ENCODE data around the gene PRR11.
A peak's percentile ranks its signal among the peaks of the same experiment; 100 is the strongest.
"Not testable (repeated sequence)": the region's sequence is repeated elsewhere in the genome, so short reads cannot be mapped to it uniquely, and the experiment has no call there.

PRR11 gene

GRCh38 chr17:59155439-59156177 lies at the start of gene PRR11:
Gene PRR11 (plus strand): TSS chr17:59155746. CDS start chr17:59169753, 14,007 bp downstream.
- peak; percentile 76 for DNase-seq (ENCODE audit: low read depth)

GRCh38 chr17:59105852-59106462 lies 49.6 kb upstream of the PRR11 start:
- DNase-seq (ENCODE audit: low read depth) = peak; percentile 35

- peak; percentile 97 for DNase-seq (ENCODE audit: low read depth)
Observed at GRCh38 chr17:59106463-59107305, 48.9 kb upstream of the PRR11 start, which contains the start of gene TRIM37. Gene TRIM37 (minus strand): TSS chr17:59106880. CDS start chr17:59106461, 419 bp downstream.

- no peak for DNase-seq (ENCODE audit: low read depth)
Observed at GRCh38 chr17:59107306-59107670, 48.3 kb upstream of the PRR11 start.

GRCh38 chr17:59108400-59109102 lies 47.0 kb upstream of the PRR11 start:
- DNase-seq (ENCODE audit: low read depth) = no peak

DNA sequence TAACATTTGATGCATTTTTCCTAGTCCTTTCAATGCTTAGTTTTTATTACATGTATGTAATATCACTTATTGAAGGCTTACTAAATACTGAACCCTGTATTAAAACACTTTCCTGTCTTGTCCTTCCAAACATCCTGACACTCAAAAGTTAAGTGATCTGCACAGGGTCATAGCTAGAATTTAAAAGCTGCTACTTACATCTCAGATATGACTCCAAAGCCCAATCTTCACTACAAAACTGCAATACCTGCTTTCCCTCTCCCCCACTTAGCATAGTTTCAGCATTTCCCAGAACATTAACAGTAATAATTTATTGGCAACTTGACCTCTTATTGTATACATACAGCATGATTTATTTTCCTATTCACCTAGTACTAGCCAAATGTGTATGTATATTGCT lies 44.6 kb upstream of the PRR11 start:
- no peak for DNase-seq (ENCODE audit: low read depth)

DNA sequence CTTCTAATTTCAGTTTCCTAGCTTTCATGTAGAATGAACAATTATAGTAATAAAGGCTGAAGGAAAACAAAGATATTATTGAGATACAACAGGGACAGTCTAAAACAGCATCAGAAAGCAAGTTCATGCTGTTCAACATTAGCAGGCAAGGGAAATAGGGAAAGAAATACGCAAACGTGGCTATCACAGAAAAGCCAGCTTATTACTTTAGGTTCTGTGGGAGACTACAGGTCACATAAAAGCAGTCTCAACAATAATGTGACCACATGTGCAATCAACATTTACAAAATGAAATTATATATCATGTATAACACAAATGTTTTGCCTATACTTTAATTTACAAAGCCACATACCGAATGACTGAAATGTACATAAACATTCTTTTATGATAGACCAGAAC lies 44.0 kb upstream of the PRR11 start:
- no peak for DNase-seq (ENCODE audit: low read depth)

GRCh38 chr17:59115474-59115873 lies 40.1 kb upstream of the PRR11 start:
- no peak for DNase-seq (ENCODE audit: low read depth)

GRCh38 chr17:59121901-59122480 lies 33.6 kb upstream of the PRR11 start:
- DNase-seq (ENCODE audit: low read depth) = no peak

GRCh38 chr17:59124665-59125064 lies 30.9 kb upstream of the PRR11 start:
- no peak for DNase-seq (ENCODE audit: low read depth)

DNA sequence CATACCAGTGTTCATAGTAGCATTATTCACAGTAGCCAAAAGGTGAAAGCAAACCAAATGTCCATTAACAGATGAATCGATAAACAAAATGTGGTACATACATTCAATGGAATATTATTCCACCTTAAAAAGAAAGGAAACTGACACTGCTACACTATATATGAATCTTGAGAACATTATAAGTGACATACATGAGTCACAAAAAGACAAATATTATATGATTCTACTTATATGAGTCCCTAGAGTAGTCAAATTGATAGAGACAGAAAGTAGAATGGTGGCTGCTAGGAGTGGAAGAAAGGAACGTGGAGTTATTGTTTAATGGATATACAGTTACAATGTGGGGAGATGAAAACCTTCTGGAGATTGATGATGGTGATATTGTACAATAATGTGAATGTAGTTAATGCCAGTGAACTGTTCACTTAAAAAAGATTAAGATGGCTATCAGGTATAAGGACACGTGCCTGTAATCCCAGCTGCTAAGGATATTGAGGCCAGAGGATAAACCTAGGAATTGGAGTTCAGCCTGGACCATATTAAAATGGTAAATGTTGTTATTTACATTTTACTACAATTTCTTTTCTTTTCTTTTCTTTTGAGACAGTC lies 28.6 kb upstream of the PRR11 start:
- no peak for DNase-seq (ENCODE audit: low read depth)

GRCh38 chr17:59129814-59130213 lies 25.7 kb upstream of the PRR11 start:
- DNase-seq (ENCODE audit: low read depth) = no peak

- no peak for DNase-seq (ENCODE audit: low read depth)
Observed at GRCh38 chr17:59131131-59131530, 24.4 kb upstream of the PRR11 start.

GRCh38 chr17:59138339-59138738 lies 17.2 kb upstream of the PRR11 start:
- DNase-seq (ENCODE audit: low read depth) = not testable (repeated sequence)

- DNase-seq (ENCODE audit: low read depth) = no peak
Observed at GRCh38 chr17:59139939-59140338, 15.6 kb upstream of the PRR11 start.

GRCh38 chr17:59141860-59142259 lies 13.7 kb upstream of the PRR11 start:
- no peak for DNase-seq (ENCODE audit: low read depth)

- DNase-seq (ENCODE audit: low read depth) = no peak
Observed at GRCh38 chr17:59145571-59146096, 9.9 kb upstream of the PRR11 start.

GRCh38 chr17:59149051-59149450 lies 6.5 kb upstream of the PRR11 start:
- no peak for DNase-seq (ENCODE audit: low read depth)

DNA sequence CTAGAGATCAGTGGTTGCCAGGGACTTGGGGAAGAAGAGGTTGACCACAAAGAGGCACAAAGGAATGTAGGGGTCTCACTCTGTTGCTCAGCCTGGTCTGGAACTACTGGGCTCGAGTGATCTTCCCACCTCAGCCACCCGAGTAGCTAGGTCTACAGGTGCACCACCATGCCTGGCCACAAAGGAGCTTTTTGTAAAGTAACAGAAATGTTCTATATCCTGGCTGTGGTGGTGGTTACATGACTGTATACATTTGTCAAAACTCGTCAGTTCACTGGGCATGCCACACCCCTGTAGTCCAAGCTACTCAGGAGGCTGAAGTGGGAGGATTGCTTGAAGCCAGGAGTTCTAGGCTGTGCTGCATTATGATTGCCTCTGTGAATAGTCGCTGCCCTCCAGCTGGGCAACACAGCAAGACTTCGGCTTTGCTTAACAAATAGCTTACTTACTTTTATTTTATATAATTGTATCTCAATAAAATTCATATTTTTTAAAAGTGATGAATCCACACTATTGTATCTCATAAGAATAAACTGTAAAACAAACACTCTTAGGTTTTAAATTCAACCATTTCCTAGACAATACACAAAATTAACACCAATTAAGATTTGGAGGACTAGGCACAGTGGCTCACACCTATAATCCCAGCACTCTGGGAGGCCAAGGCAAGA lies 5.6 kb upstream of the PRR11 start:
- DNase-seq (ENCODE audit: low read depth) = no peak

GRCh38 chr17:59151006-59151405 lies 4.5 kb upstream of the PRR11 start:
- no peak for DNase-seq (ENCODE audit: low read depth)

- no peak for DNase-seq (ENCODE audit: low read depth)
Observed at GRCh38 chr17:59151591-59151990, 4.0 kb upstream of the PRR11 start.
